Stimulated activated CD8-positive, alpha-beta memory T cell treated with anti-CD3 and anti-CD28 coated beads, Interleukin-15, amount 100 ng/mL, for 4 hours (primary cell): ENCODE measurements around the gene PDX1.

ENCODE experiments used
- DNase-seq, 2 donors: peaks; one replicate each; pipeline ENCODE4 v3.0.0-alpha.2; 2020; ENCODE audit warnings: low read depth in 2 of 2

Gene PDX1

GRCh38 chr13:27922883-27923612 is 3.2 kb downstream of the PDX1 start:
- DNase-seq, result no peak

DNA sequence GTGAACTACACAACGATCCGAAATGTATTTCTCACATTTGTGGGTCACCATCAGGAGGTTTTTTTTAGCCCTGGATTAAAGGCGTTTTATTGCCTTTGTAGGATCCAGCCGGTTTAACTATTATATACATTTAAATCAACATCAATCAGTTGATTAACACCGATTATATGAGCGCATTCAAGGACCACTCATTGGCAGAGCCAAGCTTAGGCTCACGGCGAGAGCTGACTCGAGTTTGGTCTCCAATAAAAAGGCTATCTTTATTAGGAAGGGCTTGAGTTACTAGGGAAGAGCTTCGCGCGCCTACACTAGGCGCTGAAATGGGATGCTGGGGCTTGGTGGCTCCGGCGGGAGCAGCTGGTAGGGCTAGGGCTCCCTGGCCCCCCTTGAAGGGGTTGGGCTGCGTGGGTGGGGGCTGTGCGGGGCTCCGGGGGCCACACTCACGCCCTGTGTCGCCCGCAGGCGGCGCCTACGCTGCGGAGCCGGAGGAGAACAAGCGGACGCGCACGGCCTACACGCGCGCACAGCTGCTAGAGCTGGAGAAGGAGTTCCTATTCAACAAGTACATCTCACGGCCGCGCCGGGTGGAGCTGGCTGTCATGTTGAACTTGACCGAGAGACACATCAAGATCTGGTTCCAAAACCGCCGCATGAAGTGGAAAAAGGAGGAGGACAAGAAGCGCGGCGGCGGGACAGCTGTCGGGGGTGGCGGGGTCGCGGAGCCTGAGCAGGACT is 4.2 kb downstream of the PDX1 start:
- no peak for DNase-seq

GRCh38 chr13:27924529-27925141 is 4.8 kb downstream of the PDX1 start:
- DNase-seq, result no peak

GRCh38 chr13:27925220-27925991 is 5.6 kb downstream of the PDX1 start:
- DNase-seq, result no peak

DNA sequence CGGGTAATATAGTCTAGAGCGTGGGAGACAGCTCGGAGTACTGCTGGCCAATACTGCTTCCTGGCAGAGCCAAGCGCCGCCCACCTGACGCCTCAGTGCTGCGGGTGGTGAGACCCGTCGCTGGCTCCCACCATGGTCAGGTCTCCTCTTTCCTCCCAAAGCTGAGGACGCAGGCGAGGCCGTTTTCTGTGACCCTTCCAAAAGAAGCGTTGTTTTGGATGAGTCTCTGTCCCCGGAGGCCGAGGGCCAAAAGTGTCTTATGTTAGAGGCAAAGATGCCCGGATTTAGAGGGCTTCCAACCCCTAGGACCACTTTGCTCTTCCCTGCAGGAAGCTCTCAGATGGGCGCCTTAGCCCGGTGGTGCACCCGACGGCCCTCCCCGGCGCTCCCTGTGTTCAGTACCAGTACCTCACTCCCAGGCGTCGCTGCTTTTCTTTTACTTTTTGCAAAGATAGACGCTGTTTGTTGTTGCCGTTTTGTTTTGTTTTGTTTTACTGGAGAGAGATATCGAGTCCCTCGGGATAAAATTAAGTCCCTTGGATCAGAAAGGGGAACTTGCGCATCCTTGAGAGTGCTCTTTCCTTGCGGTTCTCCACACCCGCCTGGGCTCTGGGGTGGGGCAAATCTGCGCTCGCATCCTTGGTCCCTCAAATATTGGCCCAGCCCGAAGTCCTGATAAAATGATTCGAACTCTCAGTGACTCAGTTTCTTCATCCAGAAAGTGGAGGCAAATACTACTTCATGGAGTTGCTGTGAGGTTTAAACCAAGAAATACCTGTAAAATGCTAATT is 7.0 kb downstream of the PDX1 start:
- DNase-seq, result no peak

- DNase-seq, result no peak
Observed at GRCh38 chr13:27927444-27928352, 7.9 kb downstream of the PDX1 start.

- DNase-seq, result no peak
Observed at GRCh38 chr13:27928353-27928804, 8.6 kb downstream of the PDX1 start.

- no peak for DNase-seq
Observed at GRCh38 chr13:27928805-27929753, 9.3 kb downstream of the PDX1 start.

- DNase-seq, result no peak
Observed at GRCh38 chr13:27929868-27930267, 10.1 kb downstream of the PDX1 start.

DNA sequence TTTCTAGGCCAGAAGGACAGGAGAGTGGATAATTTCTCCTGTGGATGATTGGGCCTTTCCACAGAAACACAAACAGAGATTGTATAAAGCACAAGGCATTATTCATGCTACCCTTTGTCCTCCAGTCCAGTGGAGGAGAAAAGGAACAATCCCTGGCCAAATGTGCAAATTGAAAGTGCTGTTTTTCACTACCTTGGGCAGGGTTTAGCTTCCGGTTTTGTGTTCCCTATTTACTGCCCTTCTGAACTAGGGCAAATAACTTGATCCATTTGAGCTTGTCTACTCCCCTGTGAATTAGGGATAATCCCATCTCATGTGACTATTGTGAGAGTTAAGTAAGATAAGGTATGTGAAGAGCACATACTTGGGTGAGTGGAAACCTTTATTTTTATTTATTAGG is 13.3 kb downstream of the PDX1 start:
- no peak for DNase-seq

GRCh38 chr13:27933580-27934328 is 14.0 kb downstream of the PDX1 start:
- DNase-seq, result no peak

DNA sequence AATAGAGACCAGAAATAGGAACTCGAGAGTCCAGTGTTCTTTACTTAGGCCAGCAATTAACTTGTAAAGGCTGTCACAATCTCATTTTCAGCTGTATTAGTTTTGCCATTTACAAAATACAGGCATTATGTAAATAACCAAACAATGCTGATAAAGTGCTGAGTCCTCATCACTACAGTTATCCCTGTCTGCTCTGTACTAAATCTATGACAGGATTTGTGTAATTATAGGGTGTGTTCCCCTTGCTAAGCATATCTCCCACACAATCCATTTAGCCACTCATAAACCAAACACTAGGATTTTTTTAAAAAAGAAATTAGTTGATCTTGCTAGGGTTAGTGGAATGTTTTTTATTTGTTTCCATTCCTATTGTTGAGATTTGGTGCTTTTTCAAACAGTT is 23.2 kb downstream of the PDX1 start:
- DNase-seq, result no peak

DNA sequence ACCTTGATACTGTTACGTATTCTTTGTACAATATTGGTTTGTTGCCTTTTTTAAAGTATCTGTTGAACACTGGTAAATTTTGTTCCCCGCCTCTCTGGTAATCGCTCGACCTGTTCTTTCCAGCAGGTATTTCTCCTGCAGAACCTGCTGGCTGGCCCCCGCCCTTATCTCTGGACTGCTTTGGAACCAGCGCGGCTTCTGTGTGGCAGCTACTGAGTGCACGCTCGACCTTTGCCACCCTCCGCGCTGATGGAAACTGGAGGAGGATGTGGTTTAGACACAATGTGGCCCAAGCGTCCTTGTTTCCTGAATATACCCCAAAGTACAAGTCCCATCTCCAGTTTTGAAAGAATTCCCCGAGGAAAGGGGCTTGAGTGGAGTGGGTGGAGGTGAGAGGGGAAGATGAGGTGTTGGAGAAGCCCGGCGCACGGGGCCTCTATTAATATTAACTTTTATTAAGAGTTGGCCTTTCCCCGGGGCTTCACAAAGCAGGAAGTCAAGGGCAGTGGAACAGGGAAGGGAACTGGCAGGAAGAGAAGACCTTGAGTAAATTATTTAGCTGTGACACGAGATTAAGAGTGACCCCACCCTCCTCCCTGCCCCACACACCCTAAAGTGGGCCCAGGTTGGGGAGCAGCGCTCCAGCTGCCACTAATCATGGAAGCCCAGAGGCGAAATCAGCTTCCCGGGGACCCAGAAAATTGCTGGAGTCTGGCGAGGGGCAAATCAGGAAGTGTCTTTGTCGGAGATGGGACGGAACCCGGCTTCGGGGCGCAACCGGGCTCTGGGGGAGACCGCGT is 33.3 kb downstream of the PDX1 start:
- no peak for DNase-seq

- peak; percentile 7 to 16 for DNase-seq
Observed at GRCh38 chr13:27953676-27954405, 34.0 kb downstream of the PDX1 start.

- DNase-seq, result no peak
Observed at GRCh38 chr13:27954406-27954851, 34.6 kb downstream of the PDX1 start.

GRCh38 chr13:27955014-27955591 is 35.3 kb downstream of the PDX1 start:
- DNase-seq, result no peak
